Lower leg skin (tissue), 3 donors: ENCODE data around the gene COMMD7.

Experiments
- POLR2A ChIP-seq, 2 donors: fragments of 450-650 bp; IDR thresholded peaks; one replicate each; pipeline ENCODE4 v1.6.1; 2016 to 2017; ENCODE audit warnings: antibody characterized with exemption in 2 of 2, mild to moderate bottlenecking in 1 of 2, moderate library complexity in 1 of 2
- TF ChIP-seq, protein P1 (sequence below), 3 donors: fragments of 450-650 bp; IDR thresholded peaks; one replicate each; pipeline ENCODE4 v1.5.1; 2016; ENCODE audit warnings: antibody characterized with exemption in 3 of 3, mild to moderate bottlenecking in 3 of 3, moderate library complexity in 2 of 3

DNA sequence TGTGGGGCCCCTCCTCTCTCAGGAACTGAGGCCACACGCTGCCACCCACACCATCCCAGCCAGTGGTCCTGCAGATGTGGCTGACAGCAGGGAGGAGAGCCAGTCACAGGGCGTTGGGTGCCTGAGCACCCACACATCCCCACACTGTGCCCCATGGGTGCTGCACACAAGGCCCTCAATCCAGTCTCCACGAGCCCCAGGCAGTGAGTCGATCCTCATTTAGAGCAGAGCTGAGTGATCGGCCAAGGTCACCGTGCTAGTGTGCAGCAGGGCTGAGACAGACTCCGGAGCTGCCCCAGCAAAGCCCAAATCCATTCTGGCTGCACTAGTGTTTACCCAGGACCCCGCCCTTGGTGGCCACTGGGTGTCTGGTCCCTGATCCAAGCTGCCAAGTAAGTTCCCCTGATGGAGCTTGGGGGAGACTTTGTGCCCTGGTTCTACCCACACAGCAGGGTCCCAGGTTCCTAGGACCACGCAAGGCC lies 78.5 kb downstream of the COMMD7 start:
- TF ChIP-seq, protein P1, sequence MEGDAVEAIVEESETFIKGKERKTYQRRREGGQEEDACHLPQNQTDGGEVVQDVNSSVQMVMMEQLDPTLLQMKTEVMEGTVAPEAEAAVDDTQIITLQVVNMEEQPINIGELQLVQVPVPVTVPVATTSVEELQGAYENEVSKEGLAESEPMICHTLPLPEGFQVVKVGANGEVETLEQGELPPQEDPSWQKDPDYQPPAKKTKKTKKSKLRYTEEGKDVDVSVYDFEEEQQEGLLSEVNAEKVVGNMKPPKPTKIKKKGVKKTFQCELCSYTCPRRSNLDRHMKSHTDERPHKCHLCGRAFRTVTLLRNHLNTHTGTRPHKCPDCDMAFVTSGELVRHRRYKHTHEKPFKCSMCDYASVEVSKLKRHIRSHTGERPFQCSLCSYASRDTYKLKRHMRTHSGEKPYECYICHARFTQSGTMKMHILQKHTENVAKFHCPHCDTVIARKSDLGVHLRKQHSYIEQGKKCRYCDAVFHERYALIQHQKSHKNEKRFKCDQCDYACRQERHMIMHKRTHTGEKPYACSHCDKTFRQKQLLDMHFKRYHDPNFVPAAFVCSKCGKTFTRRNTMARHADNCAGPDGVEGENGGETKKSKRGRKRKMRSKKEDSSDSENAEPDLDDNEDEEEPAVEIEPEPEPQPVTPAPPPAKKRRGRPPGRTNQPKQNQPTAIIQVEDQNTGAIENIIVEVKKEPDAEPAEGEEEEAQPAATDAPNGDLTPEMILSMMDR (IDR thresholded peaks at IDR 0.05) = no peak
- TF ChIP-seq POLR2A (IDR thresholded peaks at IDR 0.05) = no peak
